22Rv1 (cell line): ENCODE data around the gene SLC40A1.

ENCODE experiments used
- H3K27ac ChIP-seq: fragments of 450-650 bp; 2 replicates; pipeline ENCODE4 v1.5.1; 2017
- ZFX ChIP-seq: fragments of 450-650 bp; IDR thresholded peaks from 2 replicates; pipeline ENCODE4 v1.6.1; 2017; ENCODE audit warnings: antibody characterized with exemption, borderline replicate concordance
- TF ChIP-seq, protein P1 (sequence below): fragments of 450-650 bp; IDR thresholded peaks from 2 replicates; pipeline ENCODE4 v1.5.1; 2017; ENCODE audit warnings: mild to moderate bottlenecking

The SLC40A1 gene

DNA sequence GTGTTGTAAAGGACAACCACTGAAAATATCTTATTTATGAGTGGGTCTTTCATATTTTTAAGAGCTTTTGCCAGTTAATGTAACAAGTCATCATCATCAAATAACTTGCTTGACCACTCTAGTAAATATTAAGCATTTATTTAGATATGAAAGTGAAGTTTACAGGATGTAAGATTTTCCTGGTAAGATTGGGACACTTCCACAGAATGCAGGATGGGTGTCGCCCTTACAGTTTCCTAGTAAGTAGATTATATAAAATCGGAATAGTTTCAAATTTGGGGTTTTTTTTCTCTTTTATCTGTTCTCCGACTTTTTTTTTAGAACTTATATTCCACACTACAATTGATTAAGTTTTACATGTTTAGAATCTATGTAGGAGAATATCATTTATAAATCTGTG, 14.8 kb upstream of the SLC40A1 start:
- TF ChIP-seq ZFX = no peak
- TF ChIP-seq, protein P1, sequence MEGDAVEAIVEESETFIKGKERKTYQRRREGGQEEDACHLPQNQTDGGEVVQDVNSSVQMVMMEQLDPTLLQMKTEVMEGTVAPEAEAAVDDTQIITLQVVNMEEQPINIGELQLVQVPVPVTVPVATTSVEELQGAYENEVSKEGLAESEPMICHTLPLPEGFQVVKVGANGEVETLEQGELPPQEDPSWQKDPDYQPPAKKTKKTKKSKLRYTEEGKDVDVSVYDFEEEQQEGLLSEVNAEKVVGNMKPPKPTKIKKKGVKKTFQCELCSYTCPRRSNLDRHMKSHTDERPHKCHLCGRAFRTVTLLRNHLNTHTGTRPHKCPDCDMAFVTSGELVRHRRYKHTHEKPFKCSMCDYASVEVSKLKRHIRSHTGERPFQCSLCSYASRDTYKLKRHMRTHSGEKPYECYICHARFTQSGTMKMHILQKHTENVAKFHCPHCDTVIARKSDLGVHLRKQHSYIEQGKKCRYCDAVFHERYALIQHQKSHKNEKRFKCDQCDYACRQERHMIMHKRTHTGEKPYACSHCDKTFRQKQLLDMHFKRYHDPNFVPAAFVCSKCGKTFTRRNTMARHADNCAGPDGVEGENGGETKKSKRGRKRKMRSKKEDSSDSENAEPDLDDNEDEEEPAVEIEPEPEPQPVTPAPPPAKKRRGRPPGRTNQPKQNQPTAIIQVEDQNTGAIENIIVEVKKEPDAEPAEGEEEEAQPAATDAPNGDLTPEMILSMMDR = no peak
- H3K27ac ChIP-seq = no peak overlapping the region

GRCh38 chr2:189594305-189594704, 13.7 kb upstream of the SLC40A1 start:
- no peak overlapping the region for H3K27ac ChIP-seq
- TF ChIP-seq, protein P1 = no peak
- no peak for TF ChIP-seq ZFX

DNA sequence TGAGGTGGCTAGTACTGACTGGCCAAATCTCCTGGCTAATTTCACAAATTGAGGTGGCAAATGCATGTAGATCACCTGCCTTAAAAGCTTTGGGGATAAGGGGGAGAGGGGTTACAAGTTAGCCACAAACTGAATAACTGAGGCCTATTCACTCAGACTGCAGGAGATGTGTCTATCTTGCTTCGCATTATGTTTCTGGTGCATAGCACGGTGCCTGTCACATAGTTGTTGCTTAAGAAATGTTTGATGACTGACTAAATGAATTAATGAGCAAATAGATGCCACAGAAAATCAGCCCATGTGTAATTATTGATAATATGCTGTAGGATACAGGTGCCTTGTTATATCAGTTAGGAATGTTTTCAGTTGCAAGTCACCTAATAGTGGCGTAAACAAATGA, 12.5 kb upstream of the SLC40A1 start:
- TF ChIP-seq, protein P1 = no peak
- TF ChIP-seq ZFX = no peak

GRCh38 chr2:189592353-189592984, 11.9 kb upstream of the SLC40A1 start:
- no peak for TF ChIP-seq ZFX
- TF ChIP-seq, protein P1 = no peak
- no peak overlapping the region for H3K27ac ChIP-seq

More for the DNA sequence above, 12.5 kb upstream of the SLC40A1 start:
- H3K27ac ChIP-seq = no peak overlapping the region

DNA sequence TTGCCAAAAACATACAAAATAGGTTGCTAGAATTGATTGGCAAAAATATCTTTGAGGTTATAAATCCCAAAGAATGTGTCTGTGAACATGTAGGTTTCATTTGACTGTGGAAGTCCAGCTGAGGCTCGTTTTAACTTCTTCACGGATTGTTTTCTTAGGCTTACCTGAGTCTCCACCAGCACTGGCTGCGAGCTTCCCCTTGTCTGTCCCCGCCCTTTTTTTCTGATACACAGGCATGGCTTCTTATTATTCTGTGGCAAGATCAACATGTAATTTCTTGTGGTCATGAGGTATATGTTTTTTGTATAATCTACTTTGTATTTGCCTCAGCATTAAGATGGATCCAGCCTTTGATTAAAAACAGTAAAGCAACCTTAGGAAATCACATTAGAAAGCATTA, 7.2 kb upstream of the SLC40A1 start:
- no peak overlapping the region for H3K27ac ChIP-seq
- TF ChIP-seq, protein P1 = no peak
- no peak for TF ChIP-seq ZFX

DNA sequence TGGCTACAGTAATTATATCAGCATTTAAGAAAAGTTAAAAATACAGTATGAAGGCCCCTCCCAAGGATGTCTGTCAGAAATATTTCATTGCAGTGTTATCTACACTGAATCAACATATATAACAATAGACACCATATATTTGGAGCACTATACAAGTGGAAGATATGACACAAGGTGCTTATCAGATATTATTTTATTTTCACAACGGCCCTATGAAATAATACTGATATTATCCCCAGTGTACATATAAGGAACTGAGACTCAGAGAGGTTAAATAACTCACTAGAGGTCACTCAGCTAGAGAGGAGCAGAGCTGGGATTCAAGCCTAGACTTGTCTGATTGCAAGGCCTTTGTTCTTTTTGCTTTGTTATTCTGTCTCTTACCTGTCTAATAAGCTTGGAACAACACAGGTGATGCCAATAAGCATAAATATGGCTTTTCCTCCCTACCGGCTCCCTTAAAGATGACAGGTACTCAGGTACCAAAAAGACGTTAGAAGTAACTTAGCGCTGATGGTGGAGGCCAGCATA, 4.7 kb upstream of the SLC40A1 start:
- TF ChIP-seq, protein P1 = no peak
- no peak for TF ChIP-seq ZFX
- no peak overlapping the region for H3K27ac ChIP-seq

DNA sequence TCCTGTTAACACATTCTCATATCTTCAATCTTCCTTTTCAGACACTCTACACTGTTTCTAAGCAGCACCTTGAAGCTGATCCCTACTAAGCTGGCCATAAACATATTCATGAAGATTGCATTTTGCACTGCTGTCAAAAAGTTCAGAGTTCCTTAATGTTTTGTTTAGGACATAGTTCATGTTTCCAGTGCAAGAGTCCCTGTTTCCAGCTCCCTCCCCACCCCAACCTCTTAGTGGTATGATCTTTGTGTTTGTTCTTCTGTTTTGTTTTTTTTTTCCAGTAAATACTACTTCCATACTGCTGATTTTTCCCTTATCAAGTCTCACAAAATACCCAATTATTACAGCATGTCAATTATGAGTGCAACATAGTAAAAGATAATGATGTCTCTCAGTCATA, 4.1 kb upstream of the SLC40A1 start:
- no peak for TF ChIP-seq ZFX
- TF ChIP-seq, protein P1 = no peak
- H3K27ac ChIP-seq = no peak overlapping the region
